Ishikawa (cell line): ENCODE measurements around the gene NTM.

ENCODE experiments used
- CEBPB ChIP-seq: IDR thresholded peaks from 2 replicates; pipeline ENCODE4 v1.6.1; 2012
- CREB1 ChIP-seq: IDR thresholded peaks from 2 replicates; pipeline ENCODE4 v1.6.1; 2012; ENCODE audit warnings: low read depth
- EGR1 ChIP-seq: IDR thresholded peaks from 2 replicates; pipeline ENCODE4 v1.6.1; 2012
- EP300 ChIP-seq: IDR thresholded peaks from 2 replicates; pipeline ENCODE4 v1.6.1; 2012; ENCODE audit warnings: borderline replicate concordance
- FOXM1 ChIP-seq: IDR thresholded peaks from 2 replicates; pipeline ENCODE4 v1.6.1; 2012; ENCODE audit warnings: low read depth, borderline replicate concordance
- NFIC ChIP-seq: IDR thresholded peaks from 2 replicates; pipeline ENCODE4 v1.6.1; 2012
- RAD21 ChIP-seq: IDR thresholded peaks from 2 replicates; pipeline ENCODE4 v1.6.1; 2012; ENCODE audit warnings: low read depth
- TAF1 ChIP-seq: IDR thresholded peaks from 2 replicates; pipeline ENCODE4 v1.6.1; 2012; ENCODE audit warnings: low read depth, mild to moderate bottlenecking
- TCF12 ChIP-seq: IDR thresholded peaks from 2 replicates; pipeline ENCODE4 v1.6.1; 2012; ENCODE audit warnings: low read depth
- TEAD4 ChIP-seq: IDR thresholded peaks from 2 replicates; pipeline ENCODE4 v1.6.1; 2012
- YY1 ChIP-seq: IDR thresholded peaks from 2 replicates; pipeline ENCODE4 v1.6.1; 2012; ENCODE audit warnings: low read depth
- ZBTB7A ChIP-seq: IDR thresholded peaks from 2 replicates; pipeline ENCODE4 v1.6.1; 2012; ENCODE audit warnings: low read depth
- TF ChIP-seq, protein P1 (sequence below): IDR thresholded peaks from 2 replicates; pipeline ENCODE4 v1.6.1; 2012
- TF ChIP-seq, protein P2 (sequence below): IDR thresholded peaks from 2 replicates; pipeline ENCODE4 v1.6.1; 2012; ENCODE audit warnings: low read depth, mild to moderate bottlenecking
- TF ChIP-seq, protein P3 (sequence below): IDR thresholded peaks from 2 replicates; pipeline ENCODE4 v1.6.1; 2012

NTM gene

DNA sequence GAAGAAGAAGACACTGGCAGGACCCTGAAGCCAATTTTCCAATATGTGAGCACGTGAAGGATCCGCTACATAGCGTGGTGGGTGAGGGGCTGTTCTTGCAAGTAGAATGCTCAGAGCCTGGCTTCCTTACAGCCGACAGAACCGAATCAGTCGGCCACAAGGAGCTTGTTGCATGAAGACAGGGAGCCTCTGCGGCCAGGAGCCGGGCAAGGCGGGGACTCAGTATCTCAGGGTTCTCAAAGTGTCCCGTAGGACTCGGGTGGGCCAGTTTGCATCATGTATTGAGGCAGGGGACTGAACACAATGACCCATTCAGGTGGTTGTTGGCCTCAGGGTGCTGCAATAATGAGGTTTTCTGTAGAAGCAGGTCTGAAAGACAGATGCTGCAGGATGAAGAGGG is 289.5 kb downstream of the NTM start:
- TF ChIP-seq CREB1, result no peak
- TF ChIP-seq TEAD4, result no peak
- no peak for TF ChIP-seq EGR1
- no peak for TF ChIP-seq NFIC
- TF ChIP-seq, protein P1, sequence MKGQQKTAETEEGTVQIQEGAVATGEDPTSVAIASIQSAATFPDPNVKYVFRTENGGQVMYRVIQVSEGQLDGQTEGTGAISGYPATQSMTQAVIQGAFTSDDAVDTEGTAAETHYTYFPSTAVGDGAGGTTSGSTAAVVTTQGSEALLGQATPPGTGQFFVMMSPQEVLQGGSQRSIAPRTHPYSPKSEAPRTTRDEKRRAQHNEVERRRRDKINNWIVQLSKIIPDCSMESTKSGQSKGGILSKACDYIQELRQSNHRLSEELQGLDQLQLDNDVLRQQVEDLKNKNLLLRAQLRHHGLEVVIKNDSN, result no peak
- no peak for TF ChIP-seq FOXM1

GRCh38 chr11:131661132-131661531 is 290.7 kb downstream of the NTM start:
- TF ChIP-seq NFIC (no peak), TAF1 (no peak), CREB1 (no peak), YY1 (no peak), EGR1 (no peak), TCF12 (no peak), TEAD4 (no peak), CEBPB (no peak), EP300 (no peak), RAD21 (no peak), ZBTB7A (no peak), FOXM1 (no peak)
- TF ChIP-seq, protein P1, result no peak
- TF ChIP-seq, protein P2, sequence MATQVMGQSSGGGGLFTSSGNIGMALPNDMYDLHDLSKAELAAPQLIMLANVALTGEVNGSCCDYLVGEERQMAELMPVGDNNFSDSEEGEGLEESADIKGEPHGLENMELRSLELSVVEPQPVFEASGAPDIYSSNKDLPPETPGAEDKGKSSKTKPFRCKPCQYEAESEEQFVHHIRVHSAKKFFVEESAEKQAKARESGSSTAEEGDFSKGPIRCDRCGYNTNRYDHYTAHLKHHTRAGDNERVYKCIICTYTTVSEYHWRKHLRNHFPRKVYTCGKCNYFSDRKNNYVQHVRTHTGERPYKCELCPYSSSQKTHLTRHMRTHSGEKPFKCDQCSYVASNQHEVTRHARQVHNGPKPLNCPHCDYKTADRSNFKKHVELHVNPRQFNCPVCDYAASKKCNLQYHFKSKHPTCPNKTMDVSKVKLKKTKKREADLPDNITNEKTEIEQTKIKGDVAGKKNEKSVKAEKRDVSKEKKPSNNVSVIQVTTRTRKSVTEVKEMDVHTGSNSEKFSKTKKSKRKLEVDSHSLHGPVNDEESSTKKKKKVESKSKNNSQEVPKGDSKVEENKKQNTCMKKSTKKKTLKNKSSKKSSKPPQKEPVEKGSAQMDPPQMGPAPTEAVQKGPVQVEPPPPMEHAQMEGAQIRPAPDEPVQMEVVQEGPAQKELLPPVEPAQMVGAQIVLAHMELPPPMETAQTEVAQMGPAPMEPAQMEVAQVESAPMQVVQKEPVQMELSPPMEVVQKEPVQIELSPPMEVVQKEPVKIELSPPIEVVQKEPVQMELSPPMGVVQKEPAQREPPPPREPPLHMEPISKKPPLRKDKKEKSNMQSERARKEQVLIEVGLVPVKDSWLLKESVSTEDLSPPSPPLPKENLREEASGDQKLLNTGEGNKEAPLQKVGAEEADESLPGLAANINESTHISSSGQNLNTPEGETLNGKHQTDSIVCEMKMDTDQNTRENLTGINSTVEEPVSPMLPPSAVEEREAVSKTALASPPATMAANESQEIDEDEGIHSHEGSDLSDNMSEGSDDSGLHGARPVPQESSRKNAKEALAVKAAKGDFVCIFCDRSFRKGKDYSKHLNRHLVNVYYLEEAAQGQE, result no peak

DNA sequence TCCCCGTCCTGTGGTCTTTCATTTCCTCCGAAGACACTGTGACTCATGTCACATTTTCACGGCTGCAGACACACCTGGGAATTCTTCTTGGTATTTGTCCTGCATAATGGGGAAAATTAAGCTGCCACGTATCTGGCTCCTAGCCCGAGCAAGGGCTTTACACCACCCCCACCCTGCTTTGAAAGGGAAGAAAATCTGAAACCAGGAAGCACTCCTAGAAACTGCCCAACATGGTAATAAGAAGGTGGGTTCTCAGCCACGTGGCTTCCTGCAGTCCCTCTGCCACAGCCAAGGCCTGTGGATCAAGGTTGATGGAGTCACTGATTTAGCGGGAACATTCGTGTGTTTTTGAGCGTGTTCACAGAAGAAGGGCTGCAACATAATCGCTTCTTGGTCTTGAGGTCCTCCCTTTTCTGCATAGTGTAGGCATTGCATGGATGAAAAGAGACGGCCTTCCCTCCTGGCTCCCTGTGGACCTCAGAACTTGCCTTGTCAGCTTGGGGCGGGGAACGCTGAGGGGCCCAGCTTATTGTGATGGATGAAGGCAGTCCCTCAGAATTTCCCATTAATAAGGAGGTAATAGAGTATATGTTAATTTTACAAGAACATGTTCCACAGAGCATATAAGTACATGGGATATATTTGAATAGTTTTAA is 292.0 kb downstream of the NTM start:
- TF ChIP-seq, protein P1, result no peak
- TF ChIP-seq FOXM1 (no peak), NFIC (no peak), YY1 (no peak), TAF1 (no peak), EGR1 (no peak), CREB1 (no peak), ZBTB7A (no peak), TEAD4 (no peak), EP300 (no peak), CEBPB (no peak), RAD21 (no peak)
- TF ChIP-seq, protein P3, sequence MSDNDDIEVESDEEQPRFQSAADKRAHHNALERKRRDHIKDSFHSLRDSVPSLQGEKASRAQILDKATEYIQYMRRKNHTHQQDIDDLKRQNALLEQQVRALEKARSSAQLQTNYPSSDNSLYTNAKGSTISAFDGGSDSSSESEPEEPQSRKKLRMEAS, result no peak
- TF ChIP-seq, protein P2, result no peak

GRCh38 chr11:131662993-131663392 is 292.6 kb downstream of the NTM start:
- TF ChIP-seq TEAD4 (no peak), TAF1 (no peak), EP300 (no peak), CREB1 (no peak), FOXM1 (no peak), RAD21 (no peak), CEBPB (no peak)
- TF ChIP-seq, protein P3, result no peak
- TF ChIP-seq, protein P1, result no peak
- TF ChIP-seq, protein P2, result no peak
